ENCODE data around the gene HES3.

Gene HES3

GRCh38 chr1:6243993-6244392 is at the start of gene HES3:
Gene HES3, plus strand, starts transcription at chr1:6244179. Its CDS starts 187 bp downstream, at chr1:6244366.
- H3K4me3 Mint-ChIP-seq = no peak within 1 kb of the TSS
- no peaks in the 10 kb centered on the region for H3K9me3 Mint-ChIP-seq
- peaks cover 22% of the 10 kb centered on the region for H3K4me1 Mint-ChIP-seq (ENCODE audit: low read depth)
- no peaks in the 10 kb centered on the region for H3K36me3 Mint-ChIP-seq (ENCODE audit: low read depth)
- peaks cover 61% of the 10 kb centered on the region for H3K27me3 Mint-ChIP-seq
- no peak within 1 kb of the TSS for H3K27ac Mint-ChIP-seq

DNA sequence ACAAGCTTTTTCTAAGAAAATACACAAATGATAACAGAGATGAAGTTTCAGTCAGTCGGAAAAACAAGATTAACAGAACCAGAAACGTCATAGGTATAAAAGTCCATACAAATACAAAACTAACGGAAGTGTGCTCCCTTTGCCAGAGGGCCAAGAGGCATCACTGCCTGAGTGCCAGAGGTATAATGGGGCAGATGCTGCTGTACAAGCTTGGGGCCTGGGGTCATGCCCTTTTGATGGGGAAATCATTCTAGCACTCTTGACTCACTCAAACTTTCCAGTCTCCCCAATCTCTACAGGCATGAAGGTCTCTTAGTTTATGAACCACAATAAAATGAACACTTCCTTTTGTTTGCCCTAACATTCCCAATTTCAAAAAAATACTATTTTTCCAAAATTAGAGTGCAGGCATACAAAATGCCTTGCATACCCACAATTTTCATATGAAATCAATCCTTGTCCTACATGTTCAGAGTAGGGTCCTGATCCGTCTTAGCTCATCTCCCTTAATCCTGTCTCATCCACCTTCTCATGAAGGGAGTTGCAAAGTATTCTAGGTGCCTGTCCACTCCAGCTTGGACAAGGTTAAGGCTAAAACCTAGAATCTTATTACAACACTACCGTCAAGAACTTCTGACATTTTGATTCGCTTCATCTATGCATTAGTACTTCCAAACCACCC is 46.1 kb upstream of the HES3 start:
- Mint-ChIP-seq H3K4me3 (peak overlapping the region; percentile 90), H3K36me3 (ENCODE audit: low read depth) (peaks cover 46% of the 10 kb centered on the region), H3K9me3 (no peaks in the 10 kb centered on the region), H3K4me1 (ENCODE audit: low read depth) (peaks cover 61% of the 10 kb centered on the region), H3K27ac (peak overlapping the region; percentile 91), H3K27me3 (no peaks in the 10 kb centered on the region)

- Mint-ChIP-seq H3K27me3 (no peaks in the 10 kb centered on the region), H3K4me3 (peak overlapping the region; percentile 90), H3K4me1 (ENCODE audit: low read depth) (peaks cover 54% of the 10 kb centered on the region), H3K9me3 (no peaks in the 10 kb centered on the region), H3K27ac (peak overlapping the region; percentile 91), H3K36me3 (ENCODE audit: low read depth) (peaks cover 38% of the 10 kb centered on the region)
These were observed 45.2 kb upstream of the HES3 start for GRCh38 chr1:6198646-6199297.

DNA sequence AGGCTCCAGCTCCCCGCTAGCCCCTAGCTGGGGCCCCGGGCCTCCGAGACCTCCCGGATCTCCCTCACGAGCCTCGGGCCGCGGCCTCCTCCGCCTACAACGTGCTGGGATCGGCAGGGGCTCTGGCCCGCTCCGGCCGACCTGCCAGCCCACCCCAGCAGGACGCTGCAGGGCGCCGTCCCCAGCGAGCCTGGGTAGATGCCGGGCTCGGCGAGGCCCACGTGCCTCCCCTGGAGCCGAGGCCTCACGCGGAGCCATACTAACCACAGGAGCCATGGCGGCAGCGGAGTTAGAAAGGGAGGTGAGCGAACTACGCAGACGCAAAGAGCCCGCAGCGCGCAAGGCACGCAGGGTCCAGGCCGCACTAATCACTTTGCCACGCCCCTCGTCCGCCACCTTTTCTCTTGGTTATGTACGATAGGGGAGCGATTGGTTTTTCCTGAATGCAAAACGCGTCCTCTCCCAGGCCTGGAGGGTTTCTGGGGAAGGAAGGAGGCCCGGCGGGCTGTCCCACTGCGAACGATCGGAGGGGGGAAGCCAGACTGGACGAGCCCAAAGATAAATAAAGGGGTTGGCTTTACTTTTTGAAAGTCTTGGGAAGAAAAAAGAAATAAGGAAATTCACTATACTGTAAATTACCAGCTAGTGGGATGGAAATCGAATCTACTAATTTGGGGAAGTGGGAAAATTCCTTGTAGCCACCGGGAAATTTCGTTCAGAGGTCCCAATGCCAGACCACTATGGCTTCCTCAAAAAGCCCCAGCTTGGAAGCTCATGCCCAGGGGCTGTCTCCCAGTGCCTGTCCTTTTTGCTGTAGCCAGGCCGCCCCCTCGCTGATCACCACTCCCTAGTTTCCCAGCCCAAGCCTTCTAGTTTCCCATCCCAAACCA is 44.4 kb upstream of the HES3 start, which contains the start of gene RPL22:
Gene RPL22, minus strand, starts transcription at position 298 of the 890 bp plus-strand sequence. Its CDS starts 22 bp downstream, at position 276.
- peak within 1 kb of the TSS; percentile 94 for H3K27ac Mint-ChIP-seq
- peak within 1 kb of the TSS; percentile 90 for H3K4me3 Mint-ChIP-seq
- no peaks in the 10 kb centered on the region for H3K27me3 Mint-ChIP-seq
- H3K9me3 Mint-ChIP-seq = no peaks in the 10 kb centered on the region
- H3K4me1 Mint-ChIP-seq (ENCODE audit: low read depth) = peaks cover 46% of the 10 kb centered on the region
- H3K36me3 Mint-ChIP-seq (ENCODE audit: low read depth) = peaks cover 32% of the 10 kb centered on the region

DNA sequence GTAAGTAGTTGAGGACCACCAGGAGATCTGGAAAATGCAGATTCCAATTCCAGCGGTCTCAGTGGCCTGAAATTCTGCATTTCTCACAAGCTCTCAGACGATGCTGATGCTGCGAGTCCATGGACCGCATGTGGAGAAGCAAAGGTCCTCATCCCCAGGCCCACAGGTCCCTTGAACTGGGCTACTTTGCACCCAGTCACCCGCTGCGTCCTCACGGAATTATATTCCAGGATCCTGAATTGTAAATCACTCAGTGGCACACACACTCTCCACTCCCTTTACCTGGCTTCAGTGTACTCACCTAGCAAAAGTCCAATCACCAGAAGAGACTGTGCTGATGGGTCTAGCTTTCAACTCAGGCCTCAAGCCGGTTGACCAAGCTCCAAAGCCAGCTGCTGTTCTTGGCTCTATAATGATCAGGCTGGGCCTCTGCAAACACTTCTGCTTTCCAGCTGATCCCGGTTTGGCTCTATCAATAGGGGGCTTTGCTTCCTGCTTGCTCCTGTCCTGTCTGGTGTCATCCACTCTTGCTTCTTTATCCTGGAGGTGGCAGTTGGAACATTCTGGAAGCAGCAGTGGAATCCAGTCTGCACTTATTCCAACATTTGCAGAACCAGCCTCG is 43.7 kb upstream of the HES3 start:
- H3K9me3 Mint-ChIP-seq = no peaks in the 10 kb centered on the region
- peak overlapping the region; percentile 94 for H3K27ac Mint-ChIP-seq
- peaks cover 30% of the 10 kb centered on the region for H3K36me3 Mint-ChIP-seq (ENCODE audit: low read depth)
- peak overlapping the region; percentile 90 for H3K4me3 Mint-ChIP-seq
- peaks cover 50% of the 10 kb centered on the region for H3K4me1 Mint-ChIP-seq (ENCODE audit: low read depth)
- H3K27me3 Mint-ChIP-seq = no peaks in the 10 kb centered on the region

- Mint-ChIP-seq H3K36me3 (ENCODE audit: low read depth) (peaks cover 16% of the 10 kb centered on the region), H3K9me3 (no peaks in the 10 kb centered on the region), H3K4me1 (ENCODE audit: low read depth) (peaks cover 36% of the 10 kb centered on the region), H3K27ac (no peak overlapping the region), H3K27me3 (peaks cover 5% of the 10 kb centered on the region), H3K4me3 (no peak overlapping the region)
These were observed 41.7 kb upstream of the HES3 start for GRCh38 chr1:6202256-6202655.

DNA sequence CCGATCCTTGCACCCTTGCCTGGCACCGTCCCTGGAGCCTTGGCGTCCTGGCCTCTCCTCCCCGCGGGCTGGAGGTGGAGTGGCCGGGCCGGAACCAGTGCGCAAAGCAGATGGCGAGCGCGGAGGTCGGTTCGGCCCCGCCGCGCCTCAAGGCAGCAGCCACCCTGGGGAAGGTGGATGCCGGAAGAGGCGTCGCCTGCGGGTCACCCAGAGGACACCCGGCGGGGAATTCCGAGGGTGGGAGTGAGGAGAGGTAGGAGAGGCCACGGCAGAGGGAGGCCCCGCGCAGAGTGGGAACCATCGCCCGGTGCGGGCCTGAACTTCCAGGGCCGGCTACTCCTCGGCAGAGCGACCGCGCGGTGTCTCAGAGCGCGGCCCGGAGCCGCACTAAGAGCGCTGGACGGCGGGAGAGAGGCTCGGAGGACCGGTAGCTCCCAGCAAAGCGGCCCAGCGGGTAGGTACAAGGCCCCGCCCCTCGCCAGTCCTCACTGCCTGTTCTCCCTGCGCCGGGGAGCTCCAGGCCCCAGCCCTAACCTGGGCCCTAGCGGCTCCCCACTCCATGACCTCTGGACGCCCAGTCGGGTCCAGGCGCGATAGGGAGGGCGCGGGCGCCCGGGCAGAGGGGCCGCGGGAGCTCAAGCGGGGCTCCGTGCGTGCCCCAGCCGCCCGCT is 38.0 kb upstream of the HES3 start, which contains the start of gene RNF207:
Gene RNF207, plus strand, starts transcription at position 271 of the 671 bp plus-strand sequence. CDS start 417 bp downstream, outside the sequence.
- no peaks in the 10 kb centered on the region for H3K9me3 Mint-ChIP-seq
- H3K27ac Mint-ChIP-seq = no peak within 1 kb of the TSS

GRCh38 chr1:6206520-6206855 is 37.5 kb upstream of the HES3 start:
- no peaks in the 10 kb centered on the region for H3K9me3 Mint-ChIP-seq
- peaks cover 10% of the 10 kb centered on the region for H3K4me1 Mint-ChIP-seq (ENCODE audit: low read depth)
- H3K27ac Mint-ChIP-seq = no peak overlapping the region
- H3K27me3 Mint-ChIP-seq = peaks cover 12% of the 10 kb centered on the region
- H3K4me3 Mint-ChIP-seq = peak overlapping the region; percentile 65
- H3K36me3 Mint-ChIP-seq (ENCODE audit: low read depth) = no peaks in the 10 kb centered on the region

More for the DNA sequence above, 38.0 kb upstream of the HES3 start, which contains the start of gene RNF207:
- Mint-ChIP-seq H3K4me3 (peak within 1 kb of the TSS; percentile 70), H3K4me1 (ENCODE audit: low read depth) (peaks cover 10% of the 10 kb centered on the region), H3K36me3 (ENCODE audit: low read depth) (no peaks in the 10 kb centered on the region), H3K27me3 (peaks cover 12% of the 10 kb centered on the region)

DNA sequence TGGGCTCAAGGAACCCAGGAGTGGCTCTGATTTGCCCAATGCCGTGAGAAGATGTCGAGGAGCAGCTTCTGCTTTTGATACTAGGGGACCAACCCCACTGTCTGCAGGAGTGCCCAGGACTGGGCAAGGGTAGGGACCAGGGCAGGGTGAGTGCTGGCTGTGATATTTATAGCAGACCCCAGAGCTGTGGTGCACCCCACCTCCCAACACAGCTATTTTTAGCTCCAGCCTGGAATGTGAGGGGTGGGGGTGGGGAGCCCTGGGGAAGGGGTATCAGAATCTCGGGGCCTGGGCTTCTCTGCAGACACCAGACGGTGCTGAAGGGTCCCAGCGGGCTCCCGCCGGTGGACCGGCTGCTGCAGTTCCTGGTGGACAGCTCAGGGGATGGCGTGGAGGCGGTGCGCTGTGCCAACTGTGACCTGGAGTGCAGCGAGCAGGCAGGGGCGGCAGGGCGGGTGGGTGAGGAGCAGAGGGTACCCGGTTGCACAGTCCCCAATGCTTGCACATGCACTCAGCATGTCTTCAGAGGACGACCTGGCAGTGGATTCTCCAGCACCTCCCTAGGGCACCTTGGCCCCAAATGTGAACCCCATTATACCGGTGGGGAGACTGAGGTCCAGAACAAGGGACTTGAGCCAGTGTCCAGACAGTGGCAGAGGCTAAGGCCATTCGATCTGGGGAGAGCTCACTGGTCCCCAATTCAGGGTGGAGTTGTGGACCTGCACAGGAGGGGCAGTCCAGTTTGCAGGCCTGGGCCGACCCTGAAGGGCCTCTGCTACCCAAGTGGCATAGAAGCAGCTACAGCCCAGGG is 36.7 kb upstream of the HES3 start:
- no peaks in the 10 kb centered on the region for H3K36me3 Mint-ChIP-seq (ENCODE audit: low read depth)
- H3K9me3 Mint-ChIP-seq = no peaks in the 10 kb centered on the region
- H3K4me1 Mint-ChIP-seq (ENCODE audit: low read depth) = peaks cover 10% of the 10 kb centered on the region
- peak overlapping the region; percentile 65 for H3K4me3 Mint-ChIP-seq
- peaks cover 12% of the 10 kb centered on the region for H3K27me3 Mint-ChIP-seq
- H3K27ac Mint-ChIP-seq = no peak overlapping the region

DNA sequence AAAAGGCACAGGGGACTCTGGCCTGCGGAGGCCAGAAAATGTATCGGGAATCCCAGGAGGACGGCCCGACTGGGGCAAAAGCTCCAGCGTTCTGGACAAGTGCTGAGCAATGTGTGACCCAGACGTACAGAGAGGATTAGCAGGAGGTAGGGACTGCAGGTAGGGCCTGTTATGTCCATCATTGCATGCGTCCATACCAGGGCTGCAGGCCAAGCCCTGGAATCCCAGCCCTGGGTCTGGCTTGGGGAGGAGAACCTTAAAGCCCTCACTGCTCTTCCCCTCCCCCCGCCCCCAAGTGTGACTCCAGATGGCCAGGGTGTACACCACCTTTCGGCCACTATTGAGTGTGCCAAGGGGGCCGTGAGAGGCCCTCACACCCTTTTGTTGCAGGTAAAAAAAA is 36.1 kb upstream of the HES3 start:
- Mint-ChIP-seq H3K9me3 (no peaks in the 10 kb centered on the region), H3K36me3 (ENCODE audit: low read depth) (no peaks in the 10 kb centered on the region), H3K27ac (no peak overlapping the region), H3K4me3 (no peak overlapping the region), H3K4me1 (ENCODE audit: low read depth) (peaks cover 10% of the 10 kb centered on the region), H3K27me3 (peaks cover 15% of the 10 kb centered on the region)

DNA sequence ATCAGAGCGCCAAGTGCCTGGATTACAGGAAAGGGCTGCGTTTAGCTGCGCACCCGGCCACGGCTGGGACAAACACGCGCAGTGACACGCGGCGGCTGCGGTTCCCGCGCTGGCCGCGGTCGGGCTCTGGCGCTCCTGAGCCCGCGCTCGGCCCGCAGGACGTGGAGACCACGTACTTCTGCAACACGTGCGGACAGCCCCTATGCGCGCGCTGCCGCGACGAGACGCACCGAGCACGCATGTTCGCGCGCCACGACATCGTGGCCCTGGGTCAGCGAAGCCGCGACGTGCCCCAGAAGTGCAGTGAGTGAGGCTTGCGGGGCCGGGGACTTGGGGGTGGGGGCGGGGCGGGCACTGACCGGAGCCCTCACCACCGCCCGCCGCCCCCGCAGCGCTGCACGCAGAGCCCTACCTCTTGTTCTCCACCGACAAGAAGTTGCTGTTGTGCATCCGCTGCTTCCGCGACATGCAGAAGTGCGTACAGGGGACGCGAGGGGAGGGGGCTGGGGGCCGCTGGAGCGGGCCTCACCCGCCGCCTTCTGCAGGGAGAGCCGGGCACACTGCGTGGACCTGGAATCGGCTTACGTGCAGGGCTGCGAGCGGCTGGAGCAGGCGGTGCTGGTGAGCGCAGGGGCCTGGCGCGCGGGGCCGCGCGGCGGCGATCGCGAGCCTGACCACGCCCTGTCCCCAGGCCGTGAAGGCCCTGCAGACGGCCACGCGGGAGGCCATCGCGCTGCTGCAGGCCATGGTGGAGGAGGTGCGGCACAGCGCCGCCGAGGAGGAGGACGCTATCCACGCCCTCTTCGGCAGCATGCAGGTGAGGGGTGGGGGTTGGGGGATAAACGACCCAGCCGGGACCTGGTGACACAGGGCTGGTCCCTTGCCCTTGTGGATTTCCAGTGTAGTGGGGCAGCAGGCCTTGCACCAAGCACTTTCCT is 35.0 kb upstream of the HES3 start:
- peaks cover 15% of the 10 kb centered on the region for H3K27me3 Mint-ChIP-seq
- H3K4me3 Mint-ChIP-seq = peak overlapping the region; percentile 7
- H3K4me1 Mint-ChIP-seq (ENCODE audit: low read depth) = peaks cover 10% of the 10 kb centered on the region
- H3K9me3 Mint-ChIP-seq = no peaks in the 10 kb centered on the region
- H3K27ac Mint-ChIP-seq = no peak overlapping the region
- no peaks in the 10 kb centered on the region for H3K36me3 Mint-ChIP-seq (ENCODE audit: low read depth)

- no peaks in the 10 kb centered on the region for H3K36me3 Mint-ChIP-seq (ENCODE audit: low read depth)
- H3K27me3 Mint-ChIP-seq = peaks cover 18% of the 10 kb centered on the region
- H3K4me3 Mint-ChIP-seq = no peak overlapping the region
- H3K4me1 Mint-ChIP-seq (ENCODE audit: low read depth) = peaks cover 6% of the 10 kb centered on the region
- H3K9me3 Mint-ChIP-seq = no peaks in the 10 kb centered on the region
- no peak overlapping the region for H3K27ac Mint-ChIP-seq
These were observed 34.1 kb upstream of the HES3 start for GRCh38 chr1:6209661-6210580.
